COLO668 (cell line): ENCODE measurements around the gene ANKRD37.
A peak's percentile ranks its signal among the peaks of the same experiment; 100 is the strongest.

ENCODE experiments used
- DNase-seq: peaks from one replicate; lab custom pipeline; 2025; ENCODE audit not compliant: unreplicated experiment; lab: John Stamatoyannopoulos, UW

The ANKRD37 gene

GRCh38 chr4:185412412-185412811 is 15.8 kb downstream of the ANKRD37 start:
- DNase-seq = no peak

- DNase-seq = no peak
These were observed 20.3 kb downstream of the ANKRD37 start for GRCh38 chr4:185416955-185417354.

DNA sequence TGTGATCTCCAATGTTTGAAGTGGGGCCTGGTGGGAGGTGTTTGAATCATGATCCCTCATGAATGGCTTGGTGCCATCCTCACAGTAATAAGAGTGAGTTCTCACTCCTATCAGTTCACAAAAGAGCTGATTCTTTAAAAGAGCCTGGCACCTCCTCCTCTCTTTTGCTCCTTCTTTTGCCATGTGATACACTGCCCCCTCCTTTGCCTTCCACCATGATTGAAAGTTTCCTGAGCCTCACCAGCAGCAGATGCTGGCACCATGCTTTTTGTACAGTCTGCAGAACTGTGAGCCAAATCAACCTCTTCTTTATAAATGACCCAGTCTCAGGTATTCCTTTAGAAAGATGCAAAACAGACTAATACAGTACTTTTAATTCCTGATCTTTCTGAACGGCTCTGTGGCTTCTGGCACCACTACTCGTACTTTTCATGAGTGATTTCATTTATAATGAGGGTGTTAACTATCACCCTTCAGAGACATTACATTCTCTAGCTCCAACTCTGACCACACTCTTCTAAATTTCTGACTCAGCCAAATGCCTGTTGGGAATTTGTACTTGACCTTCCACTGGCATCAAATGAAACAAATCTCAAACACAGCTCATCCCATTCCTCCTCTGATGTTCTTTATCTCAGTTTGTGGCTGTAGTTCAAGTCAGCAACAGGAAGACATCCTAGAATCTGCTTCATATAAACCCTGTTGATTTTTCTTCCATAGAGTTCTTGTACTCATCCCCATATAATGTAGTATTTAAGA is 24.9 kb downstream of the ANKRD37 start:
- no peak for DNase-seq

GRCh38 chr4:185424905-185425646 is 28.4 kb downstream of the ANKRD37 start:
- peak; percentile 26 for DNase-seq

GRCh38 chr4:185425647-185426352 is 29.2 kb downstream of the ANKRD37 start, which contains the start of gene UFSP2:
Gene UFSP2, minus strand, starts transcription at chr4:185425964. Its CDS starts 96 bp downstream, at chr4:185425868.
- DNase-seq = peak; percentile 92

DNA sequence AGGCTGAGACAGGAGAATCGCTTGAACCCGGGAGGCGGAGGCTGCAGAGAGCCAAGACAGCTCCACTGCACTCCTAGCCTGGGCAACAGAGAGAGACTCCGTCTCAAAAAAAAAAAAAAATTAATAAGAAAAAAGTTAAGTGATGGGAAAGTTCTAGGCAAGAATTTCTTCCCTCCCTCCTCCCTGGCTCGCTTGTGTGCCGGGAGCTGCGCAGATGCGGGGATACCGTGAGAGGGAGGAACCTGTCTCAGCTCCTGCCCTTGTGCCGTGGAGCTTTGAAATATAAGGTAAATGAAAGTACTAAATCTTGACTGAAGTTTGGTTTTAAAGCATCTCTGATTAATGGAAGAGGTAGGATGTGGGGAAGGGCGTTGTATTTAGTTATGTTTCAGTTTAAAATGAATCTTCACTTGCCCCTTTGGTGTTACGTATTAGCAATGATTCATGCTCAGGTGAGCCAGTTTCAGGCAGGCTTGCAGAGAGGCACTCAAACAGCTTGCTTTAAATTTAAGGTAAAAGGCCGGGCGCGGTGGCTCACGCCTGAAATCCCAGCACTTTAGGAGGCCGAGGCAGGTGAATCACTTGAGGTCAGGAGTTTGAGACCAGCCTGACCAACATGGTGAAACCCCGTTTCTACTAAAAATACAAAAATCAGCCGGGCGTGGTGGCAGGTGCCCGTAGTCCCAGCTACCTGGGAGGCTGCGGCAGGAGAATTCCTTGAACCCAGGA is 30.5 kb downstream of the ANKRD37 start:
- DNase-seq = no peak

DNA sequence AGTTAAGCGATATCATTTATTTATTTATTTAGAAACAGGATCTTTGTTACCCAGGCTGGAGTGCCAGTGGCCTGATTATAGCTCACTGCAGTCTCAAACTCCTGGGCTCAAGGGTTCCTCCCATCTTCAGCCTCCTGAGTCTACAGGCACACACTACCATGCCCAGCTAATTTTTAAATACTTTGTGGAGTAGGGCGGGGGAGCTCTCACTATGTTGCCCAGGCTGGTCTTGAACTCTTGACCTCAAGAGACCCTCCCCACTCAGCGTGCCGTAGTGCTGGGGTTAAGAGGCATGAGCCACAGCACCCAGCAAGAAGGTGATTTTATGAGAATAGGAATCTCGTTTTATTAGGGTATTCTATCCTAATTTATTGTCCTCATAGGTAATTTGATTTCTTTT is 33.0 kb downstream of the ANKRD37 start:
- DNase-seq = no peak

DNA sequence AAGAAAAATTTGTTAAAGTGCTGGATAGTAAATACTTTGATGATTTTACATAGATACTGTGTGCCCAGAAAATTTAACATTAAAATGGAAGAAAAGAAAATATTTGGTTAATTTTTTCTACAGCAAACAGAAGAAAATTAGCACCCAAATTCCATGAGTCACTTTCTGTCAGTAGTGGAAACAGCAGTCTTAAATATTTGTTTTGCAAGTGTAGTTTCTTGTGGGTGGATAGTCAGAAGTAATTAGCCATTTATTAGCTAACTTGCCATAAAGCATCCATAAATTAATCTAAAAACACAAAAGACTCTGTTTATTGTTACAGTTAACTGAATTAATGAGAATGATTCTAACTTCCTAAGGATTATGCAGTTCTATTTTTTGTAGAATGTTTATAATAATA is 38.8 kb downstream of the ANKRD37 start:
- no peak for DNase-seq

- no peak for DNase-seq
These were observed 41.2 kb downstream of the ANKRD37 start for GRCh38 chr4:185437809-185438208.

DNA sequence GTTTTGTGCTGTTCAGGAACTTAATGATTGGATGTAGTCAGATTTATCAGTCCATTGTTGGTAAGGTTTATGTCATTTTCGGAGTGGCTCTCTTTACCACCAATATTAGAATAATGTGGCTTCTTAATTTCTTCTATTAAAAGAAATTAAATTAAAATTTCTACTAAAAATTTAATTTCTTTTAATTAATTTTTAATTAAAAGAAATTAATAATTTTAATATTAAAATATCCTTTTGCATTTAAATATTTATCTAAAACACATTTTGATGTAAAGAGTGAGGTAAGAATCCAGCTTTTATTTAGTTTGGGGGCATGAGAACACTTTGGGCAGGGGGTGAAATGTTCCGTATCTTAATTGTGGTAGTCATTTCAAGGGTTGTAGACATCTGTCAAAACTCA is 44.8 kb downstream of the ANKRD37 start:
- DNase-seq = no peak

DNA sequence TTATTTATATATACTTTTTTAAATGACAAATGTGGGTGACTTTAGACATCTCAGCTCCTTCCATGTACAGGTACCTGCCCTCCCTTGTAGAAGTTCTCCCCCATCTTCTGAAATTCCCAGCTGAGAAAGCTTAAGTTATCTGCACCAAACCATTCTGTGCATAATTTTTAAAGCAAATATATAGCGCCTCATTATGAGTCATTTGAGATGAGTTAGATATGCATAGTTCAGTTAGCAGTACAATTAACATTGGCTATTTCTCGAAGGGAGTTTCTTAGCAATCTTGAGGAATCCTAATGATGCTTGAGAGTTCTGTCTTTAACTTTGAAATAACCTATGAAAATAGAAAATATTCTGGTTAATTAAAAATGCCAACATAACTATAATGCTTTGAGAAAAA is 48.6 kb downstream of the ANKRD37 start:
- no peak for DNase-seq
